Caco-2 (cell line): ENCODE data around the gene MVB12A. TPM values are rescaled to one million over a fixed set of nuclear protein-coding genes. Genes with fewer than 3 reads are reported as not detected.
A peak's percentile ranks its signal among the peaks of the same experiment; 100 is the strongest.

Source experiments
- Bru-seq: library from RNA; stranded (reverse); fragments of 400-500 nt; gene quantifications from one replicate; lab custom pipeline; 2021; lab: Mats Ljungman, UMichigan
- BruChase-seq, 2 experiments: library from RNA; stranded (reverse); fragments of 400-500 nt; gene quantifications; one replicate each; lab custom pipeline; 2021; lab: Mats Ljungman, UMichigan
- BruUV-seq: library from RNA; stranded (reverse); fragments of 400-500 nt; replicated peaks from 2 replicates; lab custom pipeline; 2021; lab: Mats Ljungman, UMichigan
- CTCF ChIA-PET: fragments of 300-600 bp; sonication (Branson Sonifier 250); formaldehyde crosslinking; loops from one replicate; lab custom pipeline; 2022; ENCODE audit warnings: antibody characterized with exemption; lab: Charles Lee
- POLR2A ChIA-PET: fragments of 300-600 bp; sonication (Branson Sonifier 250); formaldehyde crosslinking; loops from one replicate; lab custom pipeline; 2022; ENCODE audit warnings: antibody characterized with exemption; lab: Charles Lee
- DNase-seq, 2 experiments: peaks; one replicate each; pipeline versions ENCODE4 v3.0.0 to v3.0.0-alpha.2; 2020 to 2022
- H3K27me3 ChIP-seq: replicated peaks from 2 replicates; pipeline ENCODE4 v1.6.0; 2011; ENCODE audit warnings: low read length; ENCODE audit not compliant: control insufficient read depth, insufficient read depth
- H3K36me3 ChIP-seq: 2 replicates; pipeline ENCODE4 v1.5.1; 2011; ENCODE audit warnings: low read length; ENCODE audit not compliant: control insufficient read depth, insufficient read depth
- H3K4me1 ChIP-seq: fragments of 250-450 bp; sonication (Bioruptor Pico); 2 replicates; pipeline ENCODE4 v1.5.1; 2020; ENCODE audit warnings: mild to moderate bottlenecking
- H3K4me3 ChIP-seq: 2 replicates; pipeline ENCODE4 v1.5.1; 2011; ENCODE audit warnings: low read depth, mild to moderate bottlenecking, control low read depth, low read length
- H3K9me3 ChIP-seq: fragments of 250-450 bp; sonication (Bioruptor Pico); 2 replicates; pipeline ENCODE4 v1.5.1; 2020; ENCODE audit warnings: mild to moderate bottlenecking, moderate library complexity
- H3K27ac Mint-ChIP-seq: one replicate; pipeline ENCODE4 v1.8.0; 2022; ENCODE audit warnings: mixed read lengths; ENCODE audit not compliant: unreplicated experiment
- H3K27me3 Mint-ChIP-seq: one replicate; pipeline ENCODE4 v1.8.0; 2022; ENCODE audit warnings: mixed read lengths; ENCODE audit not compliant: insufficient read depth, unreplicated experiment
- H3K36me3 Mint-ChIP-seq: one replicate; pipeline ENCODE4 v1.8.0; 2022; ENCODE audit warnings: mild to moderate bottlenecking, mixed read lengths; ENCODE audit not compliant: insufficient read depth, unreplicated experiment
- H3K4me1 Mint-ChIP-seq: one replicate; pipeline ENCODE4 v1.8.0; 2022; ENCODE audit warnings: low read depth, mixed read lengths; ENCODE audit not compliant: unreplicated experiment
- H3K4me3 Mint-ChIP-seq: one replicate; pipeline ENCODE4 v1.8.0; 2022; ENCODE audit warnings: mild to moderate bottlenecking, moderate library complexity, mixed read lengths; ENCODE audit not compliant: unreplicated experiment
- H3K9me3 Mint-ChIP-seq: one replicate; pipeline ENCODE4 v1.8.0; 2022; ENCODE audit warnings: mixed read lengths; ENCODE audit not compliant: unreplicated experiment
- CTCF ChIP-seq, 2 experiments: fragments of 200-600 bp in 1 of 2; IDR thresholded peaks; 1 replicate in 1 of 2; 2 replicates in 1 of 2; pipeline versions ENCODE4 v1.5.1 to v1.8.0; 2011 to 2022; ENCODE audit warnings: antibody characterized with exemption in 1 of 2, control low read depth in 1 of 2, inconsistent platforms in 1 of 2, low read depth in 1 of 2, low read length in 1 of 2, mild to moderate bottlenecking in 1 of 2, moderate library complexity in 1 of 2; ENCODE audit not compliant: insufficient read depth in 1 of 2, severe bottlenecking in 1 of 2, unreplicated experiment in 1 of 2
- intact Hi-C: fragments of 100-400 bp; cut with micrococcal nuclease; formaldehyde crosslinking; loops from one replicate; pipeline ENCODE4 v1.10.0; 2022; ENCODE audit not compliant: unreplicated experiment
- long read RNA-seq: library from polyadenylated mRNA; stranded (forward); transcript quantifications from one replicate; pipeline ENCODE4 v2.0.0, GENCODE V29; 2022
- total RNA-seq: library from RNA; stranded (reverse); gene quantifications from 2 replicates; pipeline ENCODE4 v1.2.3, GENCODE V29; 2022

MVB12A gene
- total RNA-seq (36.7 and 37.6 TPM in 2 replicates), Bru-seq, nascent RNA (percentile 46 among the genes with signal in this experiment), BruChase-seq, experiment 1, labeled RNA remaining after a 2-hour chase (percentile 48 among the genes with signal in this experiment), BruChase-seq, experiment 2, labeled RNA remaining after a 6-hour chase (percentile 48 among the genes with signal in this experiment)
- long read RNA-seq, transcript MVB12A-201 (9 exons, 2,223 nt): major isoform, 49 of 59 reads
- long read RNA-seq, partial matches to known transcripts: 2 of 59 reads
- long read RNA-seq, other reads (novel, unspliced or antisense): 7 of 59 reads

- H3K36me3 ChIP-seq: no peaks in the 10 kb centered on the region
- intact Hi-C loops: no loop called here
- Mint-ChIP-seq H3K4me1 (peaks cover 11% of the 10 kb centered on the region), H3K27ac (peak within 1 kb of the TSS; percentile 89), H3K27me3 (no peaks in the 10 kb centered on the region), H3K4me3 (peak within 1 kb of the TSS; percentile 85), H3K36me3 (peaks cover 14% of the 10 kb centered on the region), H3K9me3 (no peaks in the 10 kb centered on the region)
- BruUV-seq: no TSS peak
- H3K9me3 ChIP-seq: no peaks in the 10 kb centered on the region
- TF ChIP-seq CTCF (IDR thresholded peaks at IDR 0.05; ENCODE audit: insufficient read depth in 1 of 2, low read depth in 1 of 2, low read length in 1 of 2, severe bottlenecking in 1 of 2, unreplicated experiment in 1 of 2): no peak
- H3K4me3 ChIP-seq: peak within 1 kb of the TSS; percentile 85
- peak; percentile 95 to 97 for DNase-seq
- ChIA-PET CTCF (interaction anchor here (0.6 to 1.4 kb wide), 8 partner anchors 10 to 347 kb away, joined by 3 to 6 read pairs (median 4); partner anchors contain the start of genes BST2 and DDA1), POLR2A (interaction anchor here (0.5 to 1.5 kb wide), 7 partner anchors 11 to 873 kb away, joined by 3 to 15 read pairs (median 5); partner anchors contain the start of genes BST2, DDA1, JUND and RPL18A)
- no peaks in the 10 kb centered on the region for H3K27me3 ChIP-seq
- peaks cover 8% of the 10 kb centered on the region; the same call in 1 of the 2 replicates for H3K4me1 ChIP-seq
Measured at GRCh38 chr19:17419621-17420474, at the start of gene MVB12A. TSS of gene MVB12A (plus strand) at chr19:17420047. CDS start at chr19:17420136, 89 bp downstream.

DNA sequence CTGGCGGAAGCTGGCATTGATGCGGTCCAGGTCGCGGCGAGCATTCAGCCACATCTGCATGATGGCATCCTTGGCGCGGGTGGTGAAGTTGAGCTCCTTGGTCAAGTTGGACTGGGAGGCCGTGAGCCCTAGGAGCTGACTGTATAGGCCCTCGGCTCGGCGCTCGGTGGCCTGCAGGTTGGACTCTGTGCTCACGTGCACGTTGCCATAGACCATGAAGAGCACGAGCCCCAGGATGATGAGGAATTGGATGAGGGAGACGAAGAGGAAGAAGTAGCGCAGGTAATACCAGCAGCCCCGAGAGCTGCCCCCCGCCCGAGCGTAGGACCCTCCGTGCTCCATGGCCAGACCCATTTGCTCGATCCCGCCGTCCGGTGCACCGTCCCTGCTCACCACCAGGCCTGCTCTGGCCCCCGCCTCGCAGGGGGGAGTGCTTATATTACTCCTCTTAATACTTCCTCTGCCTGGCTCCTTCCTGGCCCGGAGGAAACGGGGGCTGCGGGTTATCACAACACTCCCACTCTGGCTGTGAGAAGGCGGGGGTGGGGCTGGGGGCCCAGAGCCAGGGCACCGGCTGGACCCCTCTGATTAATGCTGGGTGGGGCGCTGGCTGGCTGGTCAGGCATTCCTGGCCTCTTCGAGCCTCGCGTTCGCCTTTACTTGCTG is 42.8 kb upstream of the MVB12A start, which contains the start of gene PLVAP:
TSS of gene PLVAP (minus strand) at position 408 of the 666 bp plus-strand sequence. CDS start at position 354, 54 bp downstream.
- no TSS peak for BruUV-seq
- H3K4me3 ChIP-seq: no peak within 1 kb of the TSS

More for the DNA sequence above, 42.8 kb upstream of the MVB12A start, which contains the start of gene PLVAP:
- H3K27me3 ChIP-seq: no peaks in the 10 kb centered on the region
- no peaks in the 10 kb centered on the region for H3K36me3 ChIP-seq
- intact Hi-C loops: no loop called here
- Mint-ChIP-seq H3K27ac (no peak within 1 kb of the TSS), H3K4me1 (no peaks in the 10 kb centered on the region), H3K4me3 (no peak within 1 kb of the TSS), H3K27me3 (no peaks in the 10 kb centered on the region), H3K36me3 (no peaks in the 10 kb centered on the region), H3K9me3 (no peaks in the 10 kb centered on the region)
- no peaks in the 10 kb centered on the region for H3K4me1 ChIP-seq
- no peaks in the 10 kb centered on the region for H3K9me3 ChIP-seq
- ChIA-PET CTCF (interaction anchor here (0.6 kb wide), 1 partner anchor 9 kb away, joined by 5 read pairs; no protein-coding TSS in a partner anchor), POLR2A (no interaction called here)
- TF ChIP-seq CTCF (IDR thresholded peaks at IDR 0.05; ENCODE audit: insufficient read depth in 1 of 2, low read depth in 1 of 2, low read length in 1 of 2, severe bottlenecking in 1 of 2, unreplicated experiment in 1 of 2): no peak
- DNase-seq: no peak
